MM.1S (cell line): ENCODE data around the gene TMOD3.

Source experiments
- EZH2 ChIP-seq: fragments of 300-600 bp; sonication (generic); optimal IDR thresholded peaks from 2 replicates; pipeline ENCODE3; 2017; ENCODE audit warnings: low read depth, mild to moderate bottlenecking, antibody characterized with exemption, low read length, mixed read lengths
- EZH2phosphoT487 ChIP-seq: fragments of 300-600 bp; sonication (generic); IDR thresholded peaks from 2 replicates; pipeline ENCODE4 v1.6.1; 2018; ENCODE audit warnings: antibody characterized with exemption, low read length
- TF ChIP-seq, protein P1 (sequence below): fragments of 300-600 bp; sonication (generic); IDR thresholded peaks from 2 replicates; pipeline ENCODE4 v1.5.1; 2016; ENCODE audit warnings: antibody characterized with exemption, low read length, mixed read lengths

DNA sequence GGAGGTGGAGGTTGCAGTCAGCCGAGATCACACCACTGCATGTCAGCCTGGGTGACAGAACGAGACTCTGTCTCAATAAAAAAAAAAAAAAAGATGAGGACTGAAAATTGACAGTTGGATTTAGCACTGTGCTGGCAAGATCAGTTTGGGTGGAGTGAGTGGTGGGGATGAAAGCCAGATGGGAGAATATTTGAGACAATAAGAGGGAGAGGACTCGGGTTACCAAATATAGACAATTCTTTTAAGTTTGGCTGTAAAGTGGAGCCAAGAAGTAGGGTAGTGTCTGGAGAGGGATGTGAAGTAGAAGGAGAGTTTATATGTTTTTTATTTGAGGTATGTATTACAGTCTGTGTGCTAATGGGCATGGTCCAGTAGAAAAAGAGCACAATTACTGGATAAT is 20.4 kb downstream of the TMOD3 start:
- TF ChIP-seq, protein P1, sequence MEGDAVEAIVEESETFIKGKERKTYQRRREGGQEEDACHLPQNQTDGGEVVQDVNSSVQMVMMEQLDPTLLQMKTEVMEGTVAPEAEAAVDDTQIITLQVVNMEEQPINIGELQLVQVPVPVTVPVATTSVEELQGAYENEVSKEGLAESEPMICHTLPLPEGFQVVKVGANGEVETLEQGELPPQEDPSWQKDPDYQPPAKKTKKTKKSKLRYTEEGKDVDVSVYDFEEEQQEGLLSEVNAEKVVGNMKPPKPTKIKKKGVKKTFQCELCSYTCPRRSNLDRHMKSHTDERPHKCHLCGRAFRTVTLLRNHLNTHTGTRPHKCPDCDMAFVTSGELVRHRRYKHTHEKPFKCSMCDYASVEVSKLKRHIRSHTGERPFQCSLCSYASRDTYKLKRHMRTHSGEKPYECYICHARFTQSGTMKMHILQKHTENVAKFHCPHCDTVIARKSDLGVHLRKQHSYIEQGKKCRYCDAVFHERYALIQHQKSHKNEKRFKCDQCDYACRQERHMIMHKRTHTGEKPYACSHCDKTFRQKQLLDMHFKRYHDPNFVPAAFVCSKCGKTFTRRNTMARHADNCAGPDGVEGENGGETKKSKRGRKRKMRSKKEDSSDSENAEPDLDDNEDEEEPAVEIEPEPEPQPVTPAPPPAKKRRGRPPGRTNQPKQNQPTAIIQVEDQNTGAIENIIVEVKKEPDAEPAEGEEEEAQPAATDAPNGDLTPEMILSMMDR = no peak
- TF ChIP-seq EZH2phosphoT487 = no peak
- no peak for TF ChIP-seq EZH2
